Testis (tissue), 3 donors: ENCODE measurements around the gene TXNDC16. TPM values are rescaled to one million over a fixed set of nuclear protein-coding genes. Genes with fewer than 3 reads are reported as not detected.

Source experiments
- DNase-seq: peaks from one replicate; pipeline ENCODE4 v3.0.0-alpha.2; 2019
- H3K27ac ChIP-seq, 2 donors: fragments of 200-600 bp; sonication (generic); one replicate each; pipeline ENCODE4 v1.5.1; 2019
- H3K27me3 ChIP-seq: fragments of 200-600 bp; sonication (generic); one replicate; pipeline ENCODE4 v1.5.1; 2019
- H3K36me3 ChIP-seq: fragments of 200-600 bp; sonication (generic); one replicate; pipeline ENCODE4 v1.5.1; 2017; ENCODE audit warnings: low read depth; ENCODE audit errors: missing control alignments
- H3K4me1 ChIP-seq: fragments of 200-600 bp; sonication (generic); one replicate; pipeline ENCODE4 v1.5.1; 2019
- H3K4me3 ChIP-seq, 2 donors: fragments of 200-600 bp; sonication (generic); one replicate each; pipeline ENCODE4 v1.5.1; 2017 to 2019
- H3K9me3 ChIP-seq: fragments of 200-600 bp; sonication (generic); one replicate; pipeline ENCODE4 v1.5.1; 2017
- CTCF ChIP-seq, 3 experiments: fragments of 450-650 bp in 2 of 3; fragments of 200-600 bp in 1 of 3; sonication (generic) in 1 of 3; IDR thresholded peaks; one replicate each; pipeline ENCODE4 v1.5.1; 2016 to 2019; ENCODE audit warnings: antibody characterized with exemption in 3 of 3, mild to moderate bottlenecking in 2 of 3, moderate library complexity in 1 of 3
- POLR2A ChIP-seq: fragments of 450-650 bp; IDR thresholded peaks from one replicate; pipeline ENCODE4 v1.6.1; 2017; ENCODE audit warnings: antibody characterized with exemption, mild to moderate bottlenecking, moderate library complexity
- WGBS, 2 donors: methylation state at CpG; one replicate each; pipeline ENCODE4 v1.1.5; 2018; 5-methylcytosine and 5-hydroxymethylcytosine counted together
- intact Hi-C: fragments of 100-400 bp; cut with DNase I; formaldehyde crosslinking; loops from one replicate; pipeline ENCODE4 v1.15.1; 2023; ENCODE audit warnings: low total_unique reads
- polyA plus RNA-seq: library from polyadenylated mRNA; stranded (reverse); fragments of 350-450 nt; fragmentation: Illumina TruSeq; extraction: RNeasy Lipid Tissue Mini Kit (QIAGEN cat#74804); gene quantifications from one replicate; pipeline ENCODE4 v1.2.3, GENCODE V29; 2014; ENCODE audit warnings: low read depth, low replicate concordance; ENCODE audit not compliant: insufficient read depth
- total RNA-seq, 2 donors: library from RNA; depleted of rRNA; stranded (reverse); fragments of >200 nt; gene quantifications; one replicate each; pipeline ENCODE4 v1.2.3, GENCODE V29; 2016

The TXNDC16 gene
- total and polyA plus RNA-seq, 3 donors from 2014 or later, result 11.9 to 21.5 (median 15.8) TPM

GRCh38 chr14:52546318-52546670 lies 6.0 kb downstream of the TXNDC16 start:
- TF ChIP-seq CTCF (IDR thresholded peaks at IDR 0.05), result no peak
- TF ChIP-seq POLR2A, result no peak
- 61 to 64% methylated on average over 4 of the region's 4 CpGs for WGBS, 2 donors
- Histone ChIP-seq H3K4me3 (no peak overlapping the region), H3K4me1 (peaks cover 28% of the 10 kb centered on the region), H3K27ac (peak overlapping the region; percentile 31 to 71), H3K9me3 (no peaks in the 10 kb centered on the region), H3K36me3 (no peaks in the 10 kb centered on the region), H3K27me3 (no peaks in the 10 kb centered on the region)
- intact Hi-C loops, result no loop called here
- no peak for DNase-seq

DNA sequence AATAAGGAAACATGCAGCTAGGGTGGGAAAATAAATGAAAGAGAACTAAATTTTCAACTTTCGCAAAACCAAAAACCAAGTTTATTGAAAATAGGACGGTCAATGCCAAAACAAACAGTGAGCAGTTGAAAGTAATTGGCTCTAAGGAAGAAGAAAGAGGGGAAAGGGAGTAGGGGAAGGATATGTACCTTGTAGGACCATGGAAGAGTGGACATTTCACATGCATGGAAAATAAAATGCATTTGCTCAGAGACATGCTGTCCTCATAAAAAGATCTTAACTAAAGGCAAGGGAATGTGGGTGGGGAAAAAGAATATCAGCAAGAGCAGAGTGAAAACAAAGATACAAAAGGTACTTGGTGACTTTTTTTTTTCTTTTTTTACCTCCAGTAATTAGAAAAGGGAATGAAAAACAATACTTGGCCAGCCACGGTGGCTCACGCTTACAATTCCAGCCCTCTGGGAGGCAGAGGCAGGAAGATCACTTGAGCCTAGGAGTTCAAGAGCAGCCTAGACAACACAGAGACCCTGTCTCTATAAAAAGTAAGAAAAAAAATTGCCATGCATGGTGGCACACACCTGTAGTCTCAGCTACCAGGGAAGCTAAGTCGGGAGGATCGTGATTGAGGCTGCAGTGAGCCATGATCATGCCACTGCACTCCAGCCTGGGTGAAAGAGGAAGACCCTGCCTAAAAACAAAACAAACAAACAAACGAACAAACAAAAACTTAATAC lies 6.6 kb downstream of the TXNDC16 start:
- Histone ChIP-seq H3K4me1 (peaks cover 25% of the 10 kb centered on the region), H3K4me3 (no peak overlapping the region), H3K9me3 (no peaks in the 10 kb centered on the region), H3K27me3 (no peaks in the 10 kb centered on the region), H3K36me3 (no peaks in the 10 kb centered on the region), H3K27ac (peak overlapping the region; percentile 31 to 71)
- TF ChIP-seq CTCF (IDR thresholded peaks at IDR 0.05), result no peak
- no peak for TF ChIP-seq POLR2A
- DNase-seq, result no peak
- WGBS, 2 donors, result 48 to 50% methylated on average over 7 of the region's 7 CpGs
- intact Hi-C loops, result no loop called here

DNA sequence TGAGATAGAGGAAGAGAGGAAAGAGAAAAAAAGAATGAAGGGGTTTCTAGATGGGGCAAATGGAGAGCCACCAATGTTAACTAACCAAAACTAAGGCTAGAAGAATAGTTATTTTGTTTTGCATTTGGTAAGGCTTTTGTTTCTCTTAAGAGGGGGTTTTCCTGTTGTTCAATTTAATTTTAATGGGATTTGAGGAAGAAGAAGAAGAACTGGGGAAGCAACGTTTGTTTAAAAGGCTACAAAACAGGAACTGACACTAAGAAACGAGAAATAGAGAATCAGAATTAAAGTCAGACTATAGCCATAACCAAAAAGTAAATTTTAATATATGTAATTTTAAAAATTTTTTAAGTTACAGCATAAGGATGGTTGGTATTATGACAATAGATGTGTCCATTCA lies 13.7 kb downstream of the TXNDC16 start:
- intact Hi-C loops, result no loop called here
- no peak overlapping the region for H3K4me3 ChIP-seq
- H3K36me3 ChIP-seq, result no peaks in the 10 kb centered on the region
- no peaks in the 10 kb centered on the region for H3K4me1 ChIP-seq
- WGBS, 2 donors, result 69 to 83% methylated on average over 2 of the region's 2 CpGs
- no peaks in the 10 kb centered on the region for H3K9me3 ChIP-seq
- H3K27me3 ChIP-seq, result no peaks in the 10 kb centered on the region
- TF ChIP-seq CTCF (IDR thresholded peaks at IDR 0.05) (no peak), POLR2A (no peak)
- DNase-seq, result no peak
- H3K27ac ChIP-seq, result no peak overlapping the region

DNA sequence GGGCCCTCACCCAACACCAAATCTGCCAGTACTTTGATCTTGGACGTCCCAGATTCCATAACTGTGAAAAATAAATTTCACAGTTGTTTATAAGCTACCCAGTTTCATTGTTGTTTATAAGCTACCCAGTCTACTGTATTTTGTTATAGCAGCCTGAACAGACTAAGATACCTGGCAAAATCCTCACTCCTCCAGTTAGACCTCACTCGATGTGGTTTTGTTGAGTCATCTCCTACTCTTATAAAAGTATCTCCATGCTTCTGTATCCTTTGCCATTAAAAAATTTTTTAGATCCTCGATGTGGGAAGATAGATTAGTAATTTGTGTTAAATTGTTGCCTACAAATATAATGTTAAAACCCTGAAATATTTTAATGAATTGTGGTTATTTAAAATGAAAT lies 16.0 kb downstream of the TXNDC16 start:
- DNase-seq, result no peak
- intact Hi-C loops, result no loop called here
- no peaks in the 10 kb centered on the region for H3K36me3 ChIP-seq

More for the DNA sequence above, 16.0 kb downstream of the TXNDC16 start:
- H3K4me3 ChIP-seq, result no peak overlapping the region
- no peaks in the 10 kb centered on the region for H3K27me3 ChIP-seq
- TF ChIP-seq POLR2A (no peak), CTCF (IDR thresholded peaks at IDR 0.05) (no peak)
- WGBS, 2 donors, result 90 to 94% methylated on average over 3 of the region's 3 CpGs
- no peak overlapping the region for H3K27ac ChIP-seq
- no peaks in the 10 kb centered on the region for H3K4me1 ChIP-seq
- no peaks in the 10 kb centered on the region for H3K9me3 ChIP-seq
